Adrenal gland (tissue), 5 donors: ENCODE results near the gene SLC9A9.

Experiments
- CTCF ChIP-seq, 6 experiments: fragments of 450-650 bp in 4 of 6; fragments of 200-600 bp in 2 of 6; sonication (generic) in 1 of 6; IDR thresholded peaks; 1 replicate in 5 of 6; 2 replicates in 1 of 6; pipeline versions ENCODE4 v1.5.1 to v1.8.0; 2016 to 2021; ENCODE audit warnings: antibody characterized with exemption in 6 of 6, mild to moderate bottlenecking in 2 of 6, moderate library complexity in 1 of 6
- POLR2A ChIP-seq, 2 donors: fragments of 450-650 bp; IDR thresholded peaks; one replicate each; pipeline ENCODE4 v1.6.1; 2017; ENCODE audit warnings: antibody characterized with exemption in 2 of 2, mild to moderate bottlenecking in 2 of 2, moderate library complexity in 1 of 2
- donor health status: DM: no; HTN: no; CAD: no.

DNA sequence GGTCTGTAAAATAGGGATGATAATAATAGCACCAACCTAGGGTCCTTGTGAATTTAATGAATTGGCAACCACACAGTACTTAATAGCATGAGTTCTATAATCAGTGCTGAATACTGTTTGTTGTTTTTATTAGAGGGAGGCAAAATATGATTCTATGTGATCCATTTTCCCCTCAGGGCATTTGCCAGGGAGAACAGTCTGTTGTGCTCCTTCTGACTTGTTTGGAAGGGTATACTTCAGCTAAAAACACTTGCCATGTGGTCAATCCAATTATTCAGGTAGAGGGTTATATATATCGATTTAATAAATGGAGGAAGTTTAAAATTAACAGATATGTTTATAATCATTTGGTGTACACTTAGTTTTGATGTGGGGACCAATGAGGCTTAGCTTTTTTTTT lies 423.4 kb downstream of the SLC9A9 start:
- TF ChIP-seq CTCF (IDR thresholded peaks at IDR 0.05) = no peak
- no peak for TF ChIP-seq POLR2A (IDR thresholded peaks at IDR 0.05)
